ENCODE data around the gene PCBP3.

PCBP3 gene

GRCh38 chr21:45753445-45753844, 109.9 kb downstream of the PCBP3 start:
- no peak for DNase-seq (ENCODE audit: low read depth)

GRCh38 chr21:45756029-45756428, 112.5 kb downstream of the PCBP3 start:
- DNase-seq (ENCODE audit: low read depth) = no peak

- DNase-seq (ENCODE audit: low read depth) = no peak
Measured at GRCh38 chr21:45756669-45757068, 113.1 kb downstream of the PCBP3 start.

- no peak for DNase-seq (ENCODE audit: low read depth)
Measured at GRCh38 chr21:45761704-45762103, 118.2 kb downstream of the PCBP3 start.

GRCh38 chr21:45763074-45763473, 119.5 kb downstream of the PCBP3 start:
- DNase-seq (ENCODE audit: low read depth) = no peak

GRCh38 chr21:45763506-45763905, 120.0 kb downstream of the PCBP3 start:
- no peak for DNase-seq (ENCODE audit: low read depth)

- DNase-seq (ENCODE audit: low read depth) = no peak
Measured at GRCh38 chr21:45764792-45765191, 121.3 kb downstream of the PCBP3 start.

- no peak for DNase-seq (ENCODE audit: low read depth)
Measured at GRCh38 chr21:45765375-45765774, 121.8 kb downstream of the PCBP3 start.

- DNase-seq (ENCODE audit: low read depth) = no peak
Measured at GRCh38 chr21:45766055-45766454, 122.5 kb downstream of the PCBP3 start.

- no peak for DNase-seq (ENCODE audit: low read depth)
Measured at GRCh38 chr21:45766501-45766900, 123.0 kb downstream of the PCBP3 start.

GRCh38 chr21:45767071-45768006, 123.8 kb downstream of the PCBP3 start:
- no peak for DNase-seq (ENCODE audit: low read depth)

GRCh38 chr21:45768011-45768739, 124.7 kb downstream of the PCBP3 start:
- DNase-seq (ENCODE audit: low read depth) = no peak

GRCh38 chr21:45768740-45769048, 125.2 kb downstream of the PCBP3 start:
- no peak for DNase-seq (ENCODE audit: low read depth)

- no peak for DNase-seq (ENCODE audit: low read depth)
Measured at GRCh38 chr21:45769294-45769693, 125.8 kb downstream of the PCBP3 start.

GRCh38 chr21:45769896-45770295, 126.4 kb downstream of the PCBP3 start:
- no peak for DNase-seq (ENCODE audit: low read depth)

- no peak for DNase-seq (ENCODE audit: low read depth)
Measured at GRCh38 chr21:45772180-45772579, 128.7 kb downstream of the PCBP3 start.

GRCh38 chr21:45774291-45774690, 130.8 kb downstream of the PCBP3 start:
- no peak for DNase-seq (ENCODE audit: low read depth)

GRCh38 chr21:45776971-45777370, 133.4 kb downstream of the PCBP3 start:
- DNase-seq (ENCODE audit: low read depth) = no peak

- DNase-seq (ENCODE audit: low read depth) = no peak
Measured at GRCh38 chr21:45778686-45779085, 135.2 kb downstream of the PCBP3 start.

GRCh38 chr21:45779226-45779625, 135.7 kb downstream of the PCBP3 start:
- DNase-seq (ENCODE audit: low read depth) = no peak

GRCh38 chr21:45780647-45781046, 137.1 kb downstream of the PCBP3 start:
- DNase-seq (ENCODE audit: low read depth) = no peak

GRCh38 chr21:45781741-45782140, 138.2 kb downstream of the PCBP3 start:
- DNase-seq (ENCODE audit: low read depth) = no peak

- no peak for DNase-seq (ENCODE audit: low read depth)
Measured at GRCh38 chr21:45786660-45787059, 143.1 kb downstream of the PCBP3 start.
